CD8-positive, alpha-beta memory T cell (primary cell): Measurements from ENCODE around the gene CDK19. TPM values are rescaled to one million over a fixed set of nuclear protein-coding genes. Genes with fewer than 3 reads are reported as not detected.
A peak's percentile ranks its signal among the peaks of the same experiment; 100 is the strongest.
"Not testable (repeated sequence)": the region's sequence is repeated elsewhere in the genome, so short reads cannot be mapped to it uniquely, and the experiment has no call there.

Experiments used
- CTCF ChIA-PET: fragments of 350-600 bp; sonication (Branson Sonifier 250); formaldehyde crosslinking; loops from one replicate; lab custom pipeline; 2021; ENCODE audit warnings: antibody characterized with exemption; lab: Charles Lee
- POLR2A ChIA-PET: fragments of 350-600 bp; sonication (Branson Sonifier 250); formaldehyde crosslinking; loops from one replicate; lab custom pipeline; 2021; ENCODE audit warnings: antibody characterized with exemption; lab: Charles Lee
- DNase-seq, 5 donors: peaks; one replicate each; pipeline versions ENCODE4 v3.0.0 to v3.0.0-alpha.2; 2020 to 2022; ENCODE audit warnings: mixed read lengths in 1 of 5
- H3K27ac ChIP-seq: one replicate; pipeline ENCODE4 v1.7.0; 2013; ENCODE audit warnings: low read depth, mild to moderate bottlenecking, low read length, moderate library complexity
- H3K27me3 ChIP-seq: 2 replicates; pipeline ENCODE4 v1.7.0; 2013; ENCODE audit warnings: low read length, mild to moderate bottlenecking; ENCODE audit not compliant: insufficient read depth, poor library complexity, severe bottlenecking
- H3K36me3 ChIP-seq: 2 replicates; pipeline ENCODE4 v1.7.0; 2013; ENCODE audit warnings: mild to moderate bottlenecking, low read length, moderate library complexity; ENCODE audit not compliant: insufficient read depth
- H3K4me1 ChIP-seq: 2 replicates; pipeline ENCODE4 v1.7.0; 2013; ENCODE audit warnings: mild to moderate bottlenecking, low read length, moderate library complexity; ENCODE audit not compliant: insufficient read depth
- H3K4me3 ChIP-seq: 2 replicates; pipeline ENCODE4 v1.7.0; 2013; ENCODE audit warnings: mild to moderate bottlenecking, low read length
- H3K9me3 ChIP-seq: 2 replicates; pipeline ENCODE4 v1.7.0; 2013; ENCODE audit warnings: mild to moderate bottlenecking, low read length
- H3K27ac Mint-ChIP-seq, 8 donors: one replicate each; pipeline ENCODE4 v1.8.0; 2020 to 2021; ENCODE audit warnings: mixed read lengths in 8 of 8, mild to moderate bottlenecking in 6 of 8, inconsistent platforms in 3 of 8, moderate library complexity in 3 of 8
- H3K27me3 Mint-ChIP-seq, 2 donors: one replicate each; pipeline ENCODE4 v1.8.0; 2020 to 2021; ENCODE audit warnings: mixed read lengths in 2 of 2, mild to moderate bottlenecking in 1 of 2, moderate library complexity in 1 of 2
- H3K36me3 Mint-ChIP-seq, 3 donors: one replicate each; pipeline ENCODE4 v1.8.0; 2020 to 2021; ENCODE audit warnings: mixed read lengths in 3 of 3, inconsistent platforms in 1 of 3, mild to moderate bottlenecking in 1 of 3
- H3K4me1 Mint-ChIP-seq, 3 donors: one replicate each; pipeline ENCODE4 v1.8.0; 2020 to 2021; ENCODE audit warnings: mixed read lengths in 3 of 3, inconsistent platforms in 1 of 3, mild to moderate bottlenecking in 1 of 3
- H3K4me3 Mint-ChIP-seq, 7 donors: one replicate each; pipeline ENCODE4 v1.8.0; 2020 to 2021; ENCODE audit warnings: mixed read lengths in 7 of 7, mild to moderate bottlenecking in 6 of 7, moderate library complexity in 4 of 7, inconsistent platforms in 2 of 7
- H3K9me3 Mint-ChIP-seq, 5 donors: one replicate each; pipeline ENCODE4 v1.8.0; 2020 to 2022; ENCODE audit warnings: mixed read lengths in 5 of 5, mild to moderate bottlenecking in 3 of 5, moderate library complexity in 2 of 5, inconsistent platforms in 1 of 5
- polyA plus RNA-seq: library from polyadenylated mRNA; unstranded; fragments of 300-500 nt; fragmentation: Illumina TruSeq; gene quantifications from one replicate; pipeline ENCODE4 v1.2.3, GENCODE V29; 2021
- total RNA-seq, 2 experiments: library from RNA; stranded (reverse); gene quantifications; one replicate each; pipeline ENCODE4 v1.2.3, GENCODE V29; 2021

CDK19 gene
- total and polyA plus RNA-seq, 3 experiments from 2014 or later: 2.1 to 9.1 (median 8.4) TPM

GRCh38 chr6:110614586-110614985, 200.7 kb downstream of the CDK19 start:
- no peaks in the 10 kb centered on the region for H3K9me3 ChIP-seq
- H3K27ac ChIP-seq: no peak overlapping the region
- H3K27ac Mint-ChIP-seq: peak overlapping the region in 2 of 8 donors; percentile 9 to 62
- no peaks in the 10 kb centered on the region for H3K4me1 ChIP-seq
- H3K27me3 ChIP-seq: no peaks in the 10 kb centered on the region
- H3K4me3 ChIP-seq: no peak overlapping the region
- no peak overlapping the region for H3K4me3 Mint-ChIP-seq
- H3K36me3 ChIP-seq: no peaks in the 10 kb centered on the region
- no peak for DNase-seq
- H3K36me3 Mint-ChIP-seq: peaks cover 0 to 55% (median 18%) of the 10 kb centered on the region in 3 donors
- CTCF ChIA-PET: interaction anchor here (1.5 kb wide), 1 partner anchor 11 kb away, joined by 3 read pairs; no protein-coding TSS in a partner anchor
- no peaks in the 10 kb centered on the region for H3K9me3 Mint-ChIP-seq
- POLR2A ChIA-PET: no interaction called here
- H3K4me1 Mint-ChIP-seq: peaks cover 0 to 3% (median 0%) of the 10 kb centered on the region in 3 donors
- H3K27me3 Mint-ChIP-seq: peaks cover 0 to 1% of the 10 kb centered on the region in 2 donors

- H3K27me3 Mint-ChIP-seq: peaks cover 0 to 1% of the 10 kb centered on the region in 2 donors
- no peak overlapping the region for H3K4me3 Mint-ChIP-seq
- H3K9me3 ChIP-seq: no peaks in the 10 kb centered on the region
- no peaks in the 10 kb centered on the region for H3K4me1 ChIP-seq
- DNase-seq: no peak
- H3K27ac ChIP-seq: no peak overlapping the region
- ChIA-PET POLR2A (no interaction called here), CTCF (interaction anchor here (1.5 kb wide), 1 partner anchor 10 kb away, joined by 3 read pairs; no protein-coding TSS in a partner anchor)
- peak overlapping the region in 3 of 8 donors; percentile 9 to 23 (median 11) for H3K27ac Mint-ChIP-seq
- no peaks in the 10 kb centered on the region for H3K27me3 ChIP-seq
- H3K9me3 Mint-ChIP-seq: no peaks in the 10 kb centered on the region
- no peak overlapping the region for H3K4me3 ChIP-seq
- peaks cover 0 to 3% (median 0%) of the 10 kb centered on the region in 3 donors for H3K4me1 Mint-ChIP-seq
- H3K36me3 ChIP-seq: no peaks in the 10 kb centered on the region
- H3K36me3 Mint-ChIP-seq: peaks cover 0 to 53% (median 19%) of the 10 kb centered on the region in 3 donors
These were observed 201.2 kb downstream of the CDK19 start for GRCh38 chr6:110614106-110614505.

GRCh38 chr6:110613356-110613755, 201.9 kb downstream of the CDK19 start:
- Histone ChIP-seq H3K4me3 (no peak overlapping the region), H3K9me3 (no peaks in the 10 kb centered on the region), H3K27me3 (no peaks in the 10 kb centered on the region), H3K4me1 (no peaks in the 10 kb centered on the region), H3K27ac (no peak overlapping the region), H3K36me3 (no peaks in the 10 kb centered on the region)
- no peak for DNase-seq
- no peak overlapping the region for H3K4me3 Mint-ChIP-seq
- no peak overlapping the region for H3K27ac Mint-ChIP-seq
- H3K9me3 Mint-ChIP-seq: no peaks in the 10 kb centered on the region
- peaks cover 0 to under 1% of the 10 kb centered on the region in 2 donors for H3K27me3 Mint-ChIP-seq
- H3K4me1 Mint-ChIP-seq: peaks cover 0 to 3% (median 0%) of the 10 kb centered on the region in 3 donors
- peaks cover 0 to 50% (median 17%) of the 10 kb centered on the region in 3 donors for H3K36me3 Mint-ChIP-seq
- ChIA-PET CTCF (interaction anchor here (1.5 kb wide), 1 partner anchor 9 kb away, joined by 3 read pairs; no protein-coding TSS in a partner anchor), POLR2A (no interaction called here)

- Mint-ChIP-seq H3K27me3 (no peaks in the 10 kb centered on the region), H3K9me3 (no peaks in the 10 kb centered on the region), H3K36me3 (peaks cover 0 to 47% (median 16%) of the 10 kb centered on the region in 3 donors), H3K4me1 (peaks cover 0 to 3% (median 0%) of the 10 kb centered on the region in 3 donors), H3K4me3 (no peak overlapping the region), H3K27ac (no peak overlapping the region)
- Histone ChIP-seq H3K36me3 (no peaks in the 10 kb centered on the region), H3K4me1 (no peaks in the 10 kb centered on the region), H3K27ac (no peak overlapping the region), H3K4me3 (no peak overlapping the region), H3K9me3 (no peaks in the 10 kb centered on the region), H3K27me3 (no peaks in the 10 kb centered on the region)
- ChIA-PET POLR2A (no interaction called here), CTCF (no interaction called here)
- DNase-seq: no peak
These were observed 203.0 kb downstream of the CDK19 start for GRCh38 chr6:110612298-110612697.

- DNase-seq: no peak
- H3K4me1 ChIP-seq: no peaks in the 10 kb centered on the region
- no peaks in the 10 kb centered on the region for H3K4me1 Mint-ChIP-seq
- H3K36me3 Mint-ChIP-seq: peaks cover 2 to 27% (median 8%) of the 10 kb centered on the region in 3 donors
- no peak overlapping the region for H3K27ac ChIP-seq
- no peak overlapping the region for H3K4me3 ChIP-seq
- no peaks in the 10 kb centered on the region for H3K27me3 ChIP-seq
- H3K27ac Mint-ChIP-seq: peak overlapping the region in 2 of 8 donors; percentile 1 to 12
- POLR2A ChIA-PET: no interaction called here
- CTCF ChIA-PET: no interaction called here
- H3K36me3 ChIP-seq: no peaks in the 10 kb centered on the region
- H3K4me3 Mint-ChIP-seq: no peak overlapping the region
- H3K27me3 Mint-ChIP-seq: no peaks in the 10 kb centered on the region
- peaks cover 0 to 5% (median 0%) of the 10 kb centered on the region in 5 donors for H3K9me3 Mint-ChIP-seq
- H3K9me3 ChIP-seq: no peaks in the 10 kb centered on the region
These were observed 206.2 kb downstream of the CDK19 start for GRCh38 chr6:110609101-110609500.

- ChIA-PET POLR2A (no interaction called here), CTCF (no interaction called here)
- H3K36me3 Mint-ChIP-seq: peaks cover 7 to 19% (median 8%) of the 10 kb centered on the region in 3 donors
- no peak overlapping the region for H3K27ac Mint-ChIP-seq
- H3K27me3 Mint-ChIP-seq: no peaks in the 10 kb centered on the region
- Histone ChIP-seq H3K36me3 (no peaks in the 10 kb centered on the region), H3K4me3 (no peak overlapping the region), H3K27me3 (no peaks in the 10 kb centered on the region), H3K4me1 (no peaks in the 10 kb centered on the region), H3K27ac (no peak overlapping the region), H3K9me3 (no peaks in the 10 kb centered on the region)
- no peaks in the 10 kb centered on the region for H3K4me1 Mint-ChIP-seq
- peaks cover 0 to 5% (median 0%) of the 10 kb centered on the region in 5 donors for H3K9me3 Mint-ChIP-seq
- H3K4me3 Mint-ChIP-seq: no peak overlapping the region
- DNase-seq: no peak
These were observed 207.1 kb downstream of the CDK19 start for GRCh38 chr6:110608151-110608550.

- ChIA-PET POLR2A (no interaction called here), CTCF (no interaction called here)
- H3K27ac ChIP-seq: no peak overlapping the region
- H3K9me3 ChIP-seq: no peaks in the 10 kb centered on the region
- no peak overlapping the region for H3K4me3 ChIP-seq
- no peaks in the 10 kb centered on the region for H3K36me3 ChIP-seq
- Mint-ChIP-seq H3K27ac (no peak overlapping the region), H3K36me3 (peaks cover 4 to 14% (median 11%) of the 10 kb centered on the region in 3 donors), H3K9me3 (peaks cover 0 to 5% (median 0%) of the 10 kb centered on the region in 5 donors), H3K27me3 (no peaks in the 10 kb centered on the region), H3K4me3 (no peak overlapping the region), H3K4me1 (no peaks in the 10 kb centered on the region)
- DNase-seq: no peak
- no peaks in the 10 kb centered on the region for H3K4me1 ChIP-seq
- no peaks in the 10 kb centered on the region for H3K27me3 ChIP-seq
These were observed 209.1 kb downstream of the CDK19 start for GRCh38 chr6:110606151-110606550.

GRCh38 chr6:110600640-110601039, 214.6 kb downstream of the CDK19 start:
- H3K4me1 ChIP-seq, H3K36me3 ChIP-seq, H3K27me3 ChIP-seq, H3K4me1 Mint-ChIP-seq, H3K27ac ChIP-seq, H3K9me3 ChIP-seq, H3K4me3 Mint-ChIP-seq, H3K27me3 Mint-ChIP-seq, DNase-seq, H3K9me3 Mint-ChIP-seq, H3K4me3 ChIP-seq, CTCF ChIA-PET, H3K27ac Mint-ChIP-seq, POLR2A ChIA-PET: not testable (repeated sequence)
- H3K36me3 Mint-ChIP-seq: peaks cover 3 to 20% (median 4%) of the 10 kb centered on the region in 3 donors
